Measurements from ENCODE around the gene CORO2B.

CORO2B gene

GRCh38 chr15:68589053-68589452 lies 10.3 kb downstream of the CORO2B start:
- TF ChIP-seq POLR2A (IDR thresholded peaks at IDR 0.05; ENCODE audit: extremely low read depth, insufficient read length) (no peak), CTCF (IDR thresholded peaks at IDR 0.05; ENCODE audit: low read depth, low read length) (no peak), MYC (IDR thresholded peaks at IDR 0.05; ENCODE audit: low read depth, low read length) (no peak), MAX (IDR thresholded peaks at IDR 0.05; ENCODE audit: low read depth, low read length) (no peak)
- DNase-seq (ENCODE audit: low read depth), result no peak
- no peak overlapping the region for H3K4me3 ChIP-seq (ENCODE audit: low read depth, low read length)

- DNase-seq (ENCODE audit: low read depth), result no peak
- H3K4me3 ChIP-seq (ENCODE audit: low read depth, low read length), result no peak overlapping the region
Measured at GRCh38 chr15:68589783-68590710, 11.3 kb downstream of the CORO2B start.

GRCh38 chr15:68590721-68591389 lies 12.1 kb downstream of the CORO2B start:
- TF ChIP-seq POLR2A (IDR thresholded peaks at IDR 0.05; ENCODE audit: extremely low read depth, insufficient read length) (no peak), MAX (IDR thresholded peaks at IDR 0.05; ENCODE audit: low read depth, low read length) (no peak), CTCF (IDR thresholded peaks at IDR 0.05; ENCODE audit: low read depth, low read length) (no peak), MYC (IDR thresholded peaks at IDR 0.05; ENCODE audit: low read depth, low read length) (no peak)
- DNase-seq (ENCODE audit: low read depth), result no peak
- no peak overlapping the region for H3K4me3 ChIP-seq (ENCODE audit: low read depth, low read length)

More at GRCh38 chr15:68589783-68590710, 11.3 kb downstream of the CORO2B start:
- TF ChIP-seq POLR2A (IDR thresholded peaks at IDR 0.05; ENCODE audit: extremely low read depth, insufficient read length), result no peak

GRCh38 chr15:68592054-68592453 lies 13.3 kb downstream of the CORO2B start:
- no peak overlapping the region for H3K4me3 ChIP-seq (ENCODE audit: low read depth, low read length)
- TF ChIP-seq MYC (IDR thresholded peaks at IDR 0.05; ENCODE audit: low read depth, low read length) (no peak), CTCF (IDR thresholded peaks at IDR 0.05; ENCODE audit: low read depth, low read length) (no peak), MAX (IDR thresholded peaks at IDR 0.05; ENCODE audit: low read depth, low read length) (no peak), POLR2A (IDR thresholded peaks at IDR 0.05; ENCODE audit: extremely low read depth, insufficient read length) (no peak)
- no peak for DNase-seq (ENCODE audit: low read depth)

GRCh38 chr15:68592544-68592943 lies 13.8 kb downstream of the CORO2B start:
- no peak for DNase-seq (ENCODE audit: low read depth)
- TF ChIP-seq CTCF (IDR thresholded peaks at IDR 0.05; ENCODE audit: low read depth, low read length) (no peak), MAX (IDR thresholded peaks at IDR 0.05; ENCODE audit: low read depth, low read length) (no peak), POLR2A (IDR thresholded peaks at IDR 0.05; ENCODE audit: extremely low read depth, insufficient read length) (no peak), MYC (IDR thresholded peaks at IDR 0.05; ENCODE audit: low read depth, low read length) (no peak)
- H3K4me3 ChIP-seq (ENCODE audit: low read depth, low read length), result no peak overlapping the region

- TF ChIP-seq MYC (IDR thresholded peaks at IDR 0.05; ENCODE audit: low read depth, low read length) (no peak), MAX (IDR thresholded peaks at IDR 0.05; ENCODE audit: low read depth, low read length) (no peak), CTCF (IDR thresholded peaks at IDR 0.05; ENCODE audit: low read depth, low read length) (no peak), POLR2A (IDR thresholded peaks at IDR 0.05; ENCODE audit: extremely low read depth, insufficient read length) (no peak)
- H3K4me3 ChIP-seq (ENCODE audit: low read depth, low read length), result no peak overlapping the region
- DNase-seq (ENCODE audit: low read depth), result no peak
Measured at GRCh38 chr15:68593341-68593740, 14.5 kb downstream of the CORO2B start.
